NCI-H1092 treated with DMSO at 0.1 percent for 48 hours (cell line): Measurements from ENCODE around the gene TXNRD1.

Experiments
- DNase-seq: peaks from one replicate; lab custom pipeline; 2025; lab: John Stamatoyannopoulos, UW

The TXNRD1 gene

GRCh38 chr12:104350211-104351056 is 134.9 kb downstream of the TXNRD1 start:
- DNase-seq = no peak

GRCh38 chr12:104351057-104351983 is 135.7 kb downstream of the TXNRD1 start:
- DNase-seq = no peak

GRCh38 chr12:104352106-104352713 is 136.6 kb downstream of the TXNRD1 start:
- no peak for DNase-seq

- no peak for DNase-seq
Observed at GRCh38 chr12:104353012-104353981, 137.7 kb downstream of the TXNRD1 start.

GRCh38 chr12:104354167-104354867 is 138.7 kb downstream of the TXNRD1 start:
- no peak for DNase-seq

GRCh38 chr12:104354868-104355570 is 139.4 kb downstream of the TXNRD1 start:
- DNase-seq = no peak

GRCh38 chr12:104355630-104356029 is 140.1 kb downstream of the TXNRD1 start:
- DNase-seq = no peak

GRCh38 chr12:104356231-104357115 is 140.9 kb downstream of the TXNRD1 start:
- DNase-seq = no peak

- no peak for DNase-seq
Observed at GRCh38 chr12:104357421-104357952, 141.9 kb downstream of the TXNRD1 start.

GRCh38 chr12:104358353-104359003 is 142.9 kb downstream of the TXNRD1 start:
- DNase-seq = peak; percentile 10

- DNase-seq = no peak
Observed at GRCh38 chr12:104359216-104359615, 143.6 kb downstream of the TXNRD1 start.

- DNase-seq = no peak
Observed at GRCh38 chr12:104360157-104360556, 144.6 kb downstream of the TXNRD1 start.

GRCh38 chr12:104360983-104361707 is 145.6 kb downstream of the TXNRD1 start:
- DNase-seq = no peak

- no peak for DNase-seq
Observed at GRCh38 chr12:104365921-104366410, 150.4 kb downstream of the TXNRD1 start.

GRCh38 chr12:104369708-104370107 is 154.1 kb downstream of the TXNRD1 start:
- DNase-seq = no peak

GRCh38 chr12:104371043-104371870 is 155.7 kb downstream of the TXNRD1 start:
- no peak for DNase-seq
